Heart left ventricle (tissue), 16 donors: ENCODE data around the gene ZGLP1. TPM values are rescaled to one million over a fixed set of nuclear protein-coding genes. Genes with fewer than 3 reads are reported as not detected.

Experiments
- ATAC-seq, 4 donors: fragments of 200-7000 bp; cut with Tn5 transposase; one replicate each; pipeline ENCODE4 v1.9.1; 2020 to 2022; ENCODE audit warnings: moderate library complexity in 4 of 4, mild to moderate bottlenecking in 3 of 4, moderate number of reproducible peaks in 1 of 4
- DNase-seq, 5 donors: peaks; one replicate each; pipeline ENCODE4 v3.0.0-alpha.2; 2020
- H3K27ac ChIP-seq, 12 donors: fragments of 200-600 bp; sonication (generic) in 4 of 12; one replicate each; pipeline versions ENCODE4 v1.5.0 to v1.8.0; 2016 to 2022; ENCODE audit warnings: mild to moderate bottlenecking in 2 of 12
- H3K27me3 ChIP-seq, 9 donors: fragments of 200-600 bp; sonication (generic) in 2 of 9; one replicate each; pipeline versions ENCODE4 v1.5.1 to v1.8.0; 2016 to 2022; ENCODE audit warnings: mild to moderate bottlenecking in 3 of 9
- H3K36me3 ChIP-seq, 9 donors: fragments of 200-600 bp; sonication (generic) in 2 of 9; one replicate each; pipeline versions ENCODE4 v1.5.0 to v1.8.0; 2018 to 2022; ENCODE audit warnings: mild to moderate bottlenecking in 2 of 9
- H3K4me1 ChIP-seq, 12 donors: fragments of 200-600 bp; sonication (generic) in 4 of 12; one replicate each; pipeline versions ENCODE4 v1.5.0 to v1.8.0; 2016 to 2022; ENCODE audit warnings: mild to moderate bottlenecking in 3 of 12
- H3K4me3 ChIP-seq, 12 donors: fragments of 200-600 bp; sonication (generic) in 4 of 12; one replicate each; pipeline versions ENCODE4 v1.5.0 to v1.8.0; 2017 to 2022; ENCODE audit warnings: mild to moderate bottlenecking in 9 of 12, moderate library complexity in 4 of 12
- H3K9me3 ChIP-seq, 12 donors: fragments of 200-600 bp; sonication (generic) in 4 of 12; one replicate each; pipeline versions ENCODE4 v1.5.0 to v1.8.0; 2016 to 2022; ENCODE audit warnings: mild to moderate bottlenecking in 1 of 12
- CTCF ChIP-seq, 12 donors: fragments of 200-600 bp; sonication (generic) in 4 of 12; IDR thresholded peaks; one replicate each; pipeline versions ENCODE4 v1.5.0 to v1.8.0; 2018 to 2022; ENCODE audit warnings: antibody characterized with exemption in 12 of 12, mild to moderate bottlenecking in 5 of 12
- POLR2A ChIP-seq, 2 donors: fragments of 450-650 bp; IDR thresholded peaks; one replicate each; pipeline ENCODE4 v1.6.1; 2017; ENCODE audit warnings: antibody characterized with exemption in 2 of 2, mild to moderate bottlenecking in 2 of 2, moderate library complexity in 2 of 2
- WGBS, 4 donors: extraction: QIAGEN DNeasy Blood & Tissue Kit in 2 of 4; methylation state at CpG; one replicate each; pipeline versions ENCODE4 v1.1.5 to v1.1.7; 2013 to 2018; 5-methylcytosine and 5-hydroxymethylcytosine counted together
- intact Hi-C, 10 donors: fragments of 100-400 bp; cut with DNase I; formaldehyde crosslinking; loops; one replicate each; pipeline versions ENCODE4 v1.11.1 to v1.14.2; 2022
- polyA plus RNA-seq, 2 donors: library from polyadenylated mRNA; stranded (reverse); fragments of 200-250 nt; gene quantifications; one replicate each; pipeline ENCODE4 v1.2.3, GENCODE V29; 2013
- total RNA-seq, 9 donors: library from RNA; depleted of rRNA in 2 of 9; stranded (reverse); fragments of >200 nt in 2 of 9; fragmentation: NEBNext Ultra II Directional in 3 of 9; extraction: Animal tissue kit (Norgen Biotek cat#: 25700) in 3 of 9; gene quantifications; one replicate each; pipeline versions ENCODE4 v1.1.0 to v1.2.4, GENCODE V29; 2016 to 2023
- donor health status: ischemic (EF 13 %, LVEDD 7.1; RV severe dilation, severe dysfunction).
- donor health status: healthy with polysubstance abuse.
- donor health status: DM: no; HTN: yes; CAD: no.
- donor health status: DM: no; HTN: no; CAD: no.
- donor health status: ischemic (EF 25% LVEDD 6.9; RV normal size, moderate dysfunction).
- donor health status: ischemic (EF 25% LVEDD 5.7; RV mildly dilated, moderate dysfunction).
- donor health status: healthy.
- donor health status: DM: yes; HTN: yes; CAD: no.
- donor health status: ischemic (EF 35%, LVEDD 5.7; RV mildly dilated, moderate dysfunction).
- donor health status: nonischemic (EF 11% LVEDD 7.7; RV severe dilation, severe dysfunction).
- donor health status: DM: yes; HTN: yes; CAD: no.
- donor health status: PGD.
- donor health status: ischemic (EF 29% LVEDD 5.4; RV normal size, mild dysfunction).
- donor health status: nonischemic (EF 23%, LVEDD 6.1; RV moderate dilation, normal function).

ZGLP1 gene
- total and polyA plus RNA-seq, 11 donors = 0.16 to 2.2 (median 1.1) TPM

- Histone ChIP-seq H3K27me3 (peaks cover 36 to 98% (median 75%) of the 10 kb centered on the region in 9 donors), H3K4me1 (peaks cover 10 to 64% (median 36%) of the 10 kb centered on the region in 12 donors), H3K27ac (no peak overlapping the region), H3K9me3 (no peaks in the 10 kb centered on the region), H3K4me3 (peak overlapping the region in 1 of 12 donors; percentile 10), H3K36me3 (no peaks in the 10 kb centered on the region)
- no peak for ATAC-seq
- intact Hi-C loops = no loop called here
- WGBS, 4 donors = 10 to 23% (median 19%) methylated on average over 13 to 25 of the region's 25 CpGs
- peak in 1 of 5 donors; percentile 27 for DNase-seq
- peak in 1 of 12 donors; percentile 8 for TF ChIP-seq CTCF (IDR thresholded peaks at IDR 0.05)
- TF ChIP-seq POLR2A (IDR thresholded peaks at IDR 0.05) = no peak
Observed at GRCh38 chr19:10294368-10294697, 15.3 kb downstream of the ZGLP1 start.

- Histone ChIP-seq H3K9me3 (no peaks in the 10 kb centered on the region), H3K36me3 (no peaks in the 10 kb centered on the region), H3K27ac (no peak overlapping the region), H3K4me1 (peaks cover 10 to 69% (median 41%) of the 10 kb centered on the region in 12 donors), H3K27me3 (peaks cover 36 to 98% (median 80%) of the 10 kb centered on the region in 9 donors), H3K4me3 (peak overlapping the region in 1 of 12 donors; percentile 10)
- TF ChIP-seq CTCF (IDR thresholded peaks at IDR 0.05) (no peak), POLR2A (IDR thresholded peaks at IDR 0.05) (no peak)
- ATAC-seq (no peak), DNase-seq (no peak)
- intact Hi-C loops = no loop called here
- 21 to 32% (median 27%) methylated on average over 29 to 49 of the region's 49 CpGs for WGBS, 4 donors
Observed at GRCh38 chr19:10293637-10294367, 15.8 kb downstream of the ZGLP1 start.

GRCh38 chr19:10292789-10293636 lies 16.6 kb downstream of the ZGLP1 start:
- 15 to 24% (median 19%) methylated on average over 50 to 56 of the region's 56 CpGs for WGBS, 4 donors
- TF ChIP-seq POLR2A (IDR thresholded peaks at IDR 0.05) (no peak), CTCF (IDR thresholded peaks at IDR 0.05) (no peak)
- Histone ChIP-seq H3K27ac (no peak overlapping the region), H3K4me1 (peaks cover 10 to 77% (median 47%) of the 10 kb centered on the region in 12 donors), H3K4me3 (peak overlapping the region; percentile 1 to 60 (median 43)), H3K36me3 (no peaks in the 10 kb centered on the region), H3K27me3 (peaks cover 43 to 98% (median 88%) of the 10 kb centered on the region in 9 donors), H3K9me3 (no peaks in the 10 kb centered on the region)
- intact Hi-C loops = no loop called here
- no peak for ATAC-seq
- DNase-seq = no peak

- DNase-seq (peak; percentile 64 to 92 (median 79)), ATAC-seq (peak in 3 of 4 donors; percentile 71 to 75 (median 75))
- WGBS, 4 donors = 2 to 7% (median 3%) methylated on average over 36 to 45 of the region's 45 CpGs
- peak overlapping the region; percentile 1 to 60 (median 43) for H3K4me3 ChIP-seq
- no peak overlapping the region for H3K27ac ChIP-seq
- peaks cover 10 to 83% (median 52%) of the 10 kb centered on the region in 12 donors for H3K4me1 ChIP-seq
- TF ChIP-seq POLR2A (IDR thresholded peaks at IDR 0.05) (no peak), CTCF (IDR thresholded peaks at IDR 0.05) (no peak)
- no peaks in the 10 kb centered on the region for H3K9me3 ChIP-seq
- H3K27me3 ChIP-seq = peaks cover 46 to 100% (median 93%) of the 10 kb centered on the region in 9 donors
- H3K36me3 ChIP-seq = no peaks in the 10 kb centered on the region
- intact Hi-C loops = no loop called here
Observed at GRCh38 chr19:10292206-10292788, 17.3 kb downstream of the ZGLP1 start.
